ENCODE measurements around the gene KNSTRN.

Gene KNSTRN

DNA sequence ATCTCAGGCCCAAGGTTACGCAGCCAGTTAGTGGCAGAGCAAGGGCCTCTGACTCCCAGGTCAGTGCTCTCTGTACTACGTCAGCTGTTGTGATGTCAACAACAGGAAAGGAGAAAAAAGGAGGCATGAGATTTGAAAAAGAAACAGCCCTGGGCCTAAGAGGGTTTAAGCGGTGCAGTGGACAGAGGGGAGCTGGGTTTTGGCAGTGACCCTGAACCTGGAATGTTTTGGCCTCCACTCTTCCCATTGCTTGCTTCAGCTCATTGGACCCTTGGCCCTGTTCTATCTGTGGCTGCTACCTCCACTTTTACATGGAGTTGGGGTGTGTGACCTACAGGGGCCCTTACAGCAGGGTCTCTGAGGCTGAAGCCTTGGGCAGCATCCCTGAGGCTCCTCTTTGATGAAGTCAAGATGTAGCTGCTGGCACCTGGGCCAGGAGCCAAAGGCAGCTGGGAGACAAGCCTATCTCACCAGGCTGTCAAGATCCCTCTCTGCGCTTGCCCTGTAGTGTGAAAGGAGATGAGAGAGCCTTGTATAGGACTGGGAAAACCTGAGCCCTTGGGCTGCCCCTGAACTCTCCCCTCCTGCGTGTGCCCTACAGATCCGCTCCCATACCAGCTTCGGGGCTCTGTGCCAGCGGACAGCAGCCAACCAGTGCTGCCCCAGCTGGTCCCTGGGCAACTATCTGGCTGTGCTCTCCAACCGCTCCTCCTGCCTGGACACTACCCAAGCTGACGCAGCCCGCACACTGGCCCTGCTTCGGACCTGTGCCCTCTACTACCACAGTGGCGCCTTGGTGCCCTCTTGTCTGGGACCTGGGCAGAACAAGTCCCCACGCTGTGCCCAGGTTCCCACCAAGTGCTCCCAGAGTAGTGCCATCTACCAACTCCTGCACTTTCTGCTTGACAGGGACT, 15.8 kb upstream of the KNSTRN start:
- no peak for DNase-seq

DNA sequence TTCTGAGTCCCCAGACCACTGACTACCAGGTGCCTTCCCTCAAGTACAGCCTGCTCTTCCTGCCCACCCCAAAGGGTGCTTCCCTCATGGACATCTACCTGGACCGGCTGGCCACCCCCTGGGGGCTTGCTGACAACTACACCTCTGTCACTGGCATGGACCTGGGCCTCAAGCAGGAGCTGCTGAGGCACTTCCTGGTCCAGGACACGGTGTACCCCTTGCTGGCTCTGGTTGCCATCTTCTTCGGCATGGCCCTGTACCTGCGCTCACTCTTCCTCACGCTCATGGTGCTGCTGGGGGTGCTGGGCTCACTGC, 15.2 kb upstream of the KNSTRN start:
- DNase-seq: no peak

DNA sequence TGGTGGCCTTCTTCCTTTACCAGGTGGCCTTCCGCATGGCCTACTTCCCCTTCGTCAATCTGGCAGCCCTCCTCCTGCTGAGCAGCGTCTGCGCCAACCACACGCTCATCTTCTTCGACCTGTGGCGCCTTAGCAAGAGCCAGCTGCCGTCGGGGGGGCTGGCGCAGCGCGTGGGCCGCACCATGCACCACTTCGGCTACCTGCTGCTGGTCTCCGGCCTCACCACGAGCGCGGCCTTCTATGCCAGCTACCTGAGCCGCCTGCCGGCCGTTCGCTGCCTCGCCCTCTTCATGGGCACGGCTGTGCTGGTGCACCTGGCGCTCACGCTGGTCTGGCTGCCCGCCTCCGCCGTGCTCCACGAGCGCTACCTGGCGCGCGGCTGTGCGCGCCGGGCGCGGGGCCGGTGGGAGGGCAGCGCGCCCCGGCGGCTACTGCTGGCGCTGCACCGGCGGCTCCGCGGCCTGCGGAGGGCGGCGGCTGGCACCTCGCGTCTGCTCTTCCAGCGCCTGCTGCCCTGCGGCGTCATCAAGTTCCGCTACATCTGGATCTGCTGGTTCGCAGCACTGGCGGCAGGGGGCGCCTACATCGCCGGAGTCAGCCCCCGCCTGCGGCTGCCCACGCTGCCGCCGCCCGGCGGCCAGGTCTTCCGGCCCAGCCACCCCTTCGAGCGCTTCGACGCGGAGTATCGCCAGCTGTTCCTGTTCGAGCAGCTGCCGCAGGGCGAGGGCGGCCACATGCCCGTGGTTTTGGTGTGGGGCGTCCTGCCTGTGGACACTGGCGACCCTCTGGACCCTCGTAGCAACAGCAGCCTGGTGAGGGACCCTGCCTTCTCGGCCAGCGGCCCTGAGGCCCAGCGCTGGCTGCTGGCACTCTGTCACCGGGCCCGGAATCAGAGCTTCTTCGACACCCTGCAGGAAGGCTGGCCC, 14.6 kb upstream of the KNSTRN start:
- DNase-seq: peak; percentile 77 to 82

DNA sequence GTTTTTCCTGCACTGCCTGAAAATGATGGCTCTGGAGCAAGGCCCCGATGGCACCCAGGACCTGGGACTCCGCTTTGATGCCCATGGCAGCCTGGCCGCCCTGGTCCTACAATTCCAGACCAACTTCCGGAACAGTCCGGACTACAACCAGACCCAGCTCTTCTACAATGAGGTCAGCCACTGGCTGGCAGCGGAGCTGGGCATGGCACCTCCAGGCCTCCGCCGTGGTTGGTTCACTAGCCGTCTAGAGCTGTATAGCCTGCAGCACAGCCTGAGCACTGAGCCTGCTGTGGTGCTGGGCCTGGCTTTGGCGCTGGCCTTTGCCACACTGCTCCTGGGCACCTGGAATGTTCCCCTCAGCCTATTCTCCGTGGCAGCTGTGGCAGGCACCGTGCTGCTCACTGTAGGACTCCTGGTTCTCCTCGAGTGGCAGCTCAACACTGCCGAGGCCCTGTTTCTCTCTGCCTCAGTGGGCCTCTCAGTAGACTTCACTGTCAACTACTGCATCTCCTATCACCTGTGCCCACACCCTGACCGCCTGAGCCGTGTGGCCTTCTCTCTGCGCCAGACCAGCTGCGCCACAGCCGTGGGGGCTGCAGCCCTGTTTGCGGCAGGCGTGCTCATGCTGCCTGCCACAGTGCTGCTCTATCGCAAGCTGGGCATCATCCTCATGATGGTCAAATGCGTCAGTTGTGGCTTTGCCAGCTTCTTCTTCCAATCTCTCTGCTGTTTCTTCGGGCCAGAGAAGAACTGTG, 13.6 kb upstream of the KNSTRN start:
- DNase-seq: no peak

DNA sequence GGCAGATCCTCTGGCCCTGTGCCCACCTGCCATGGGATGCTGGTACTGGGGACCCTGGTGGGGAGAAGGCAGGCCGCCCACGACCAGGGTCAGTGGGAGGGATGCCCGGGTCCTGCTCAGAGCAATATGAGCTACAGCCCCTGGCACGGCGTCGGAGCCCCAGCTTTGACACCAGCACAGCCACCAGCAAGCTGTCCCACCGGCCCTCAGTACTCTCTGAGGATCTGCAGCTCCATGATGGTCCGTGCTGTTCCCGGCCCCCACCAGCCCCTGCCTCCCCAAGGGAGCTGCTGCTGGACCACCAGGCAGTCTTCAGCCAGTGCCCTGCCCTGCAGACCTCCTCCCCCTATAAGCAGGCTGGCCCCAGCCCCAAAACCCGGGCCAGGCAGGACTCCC, 13.0 kb upstream of the KNSTRN start:
- no peak for DNase-seq

DNA sequence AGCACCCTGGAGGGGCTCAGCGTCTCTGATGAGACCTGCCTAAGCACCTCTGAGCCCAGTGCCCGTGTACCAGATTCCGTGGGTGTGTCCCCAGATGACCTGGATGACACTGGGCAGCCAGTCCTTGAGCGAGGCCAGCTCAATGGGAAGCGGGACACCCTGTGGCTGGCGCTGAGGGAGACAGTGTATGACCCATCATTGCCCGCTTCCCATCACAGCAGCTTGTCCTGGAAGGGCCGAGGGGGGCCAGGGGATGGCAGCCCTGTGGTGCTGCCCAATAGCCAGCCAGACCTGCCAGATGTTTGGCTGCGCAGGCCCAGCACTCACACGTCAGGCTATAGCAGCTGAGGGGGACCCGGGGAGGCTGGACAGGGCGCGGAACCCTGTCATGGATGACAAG, 12.6 kb upstream of the KNSTRN start:
- DNase-seq: no peak

DNA sequence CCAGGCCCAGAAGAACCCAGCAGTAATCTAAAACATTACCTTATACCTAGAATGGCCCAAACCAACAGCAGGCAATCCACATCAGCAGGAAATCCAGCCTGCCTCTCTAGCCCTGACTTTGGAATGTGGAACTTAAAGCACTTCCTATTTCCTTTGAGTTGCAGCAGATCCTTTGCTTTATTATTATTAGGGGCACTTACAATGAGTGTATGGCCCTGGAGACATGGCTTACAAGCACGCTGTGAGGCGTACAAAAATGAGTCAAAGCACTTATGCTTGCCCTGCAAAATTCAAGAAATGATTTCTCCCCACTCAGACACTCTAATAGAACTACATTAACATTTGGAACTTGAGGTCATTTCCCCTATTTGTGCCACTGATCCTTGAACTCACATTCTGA, 9.5 kb upstream of the KNSTRN start:
- no peak for DNase-seq

DNA sequence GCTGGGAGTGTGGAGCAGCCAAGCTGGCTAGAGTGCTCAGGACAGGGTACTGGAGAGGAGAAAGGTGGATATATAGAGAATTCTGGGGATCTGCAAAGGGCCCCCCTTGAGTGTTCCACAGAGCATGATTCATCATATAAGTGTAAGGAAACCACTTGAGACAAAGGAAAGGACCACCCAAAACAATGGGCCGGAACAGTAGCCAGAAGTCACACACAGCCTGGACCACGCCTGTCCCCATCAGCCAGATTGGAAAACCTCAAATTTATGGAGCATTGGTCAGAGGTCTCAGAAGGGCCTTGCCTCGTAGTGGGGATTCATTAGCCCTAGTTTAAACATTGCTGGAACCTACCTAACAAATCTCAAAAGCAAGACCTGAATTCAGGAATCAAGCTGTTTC, 4.9 kb upstream of the KNSTRN start:
- no peak for DNase-seq

DNA sequence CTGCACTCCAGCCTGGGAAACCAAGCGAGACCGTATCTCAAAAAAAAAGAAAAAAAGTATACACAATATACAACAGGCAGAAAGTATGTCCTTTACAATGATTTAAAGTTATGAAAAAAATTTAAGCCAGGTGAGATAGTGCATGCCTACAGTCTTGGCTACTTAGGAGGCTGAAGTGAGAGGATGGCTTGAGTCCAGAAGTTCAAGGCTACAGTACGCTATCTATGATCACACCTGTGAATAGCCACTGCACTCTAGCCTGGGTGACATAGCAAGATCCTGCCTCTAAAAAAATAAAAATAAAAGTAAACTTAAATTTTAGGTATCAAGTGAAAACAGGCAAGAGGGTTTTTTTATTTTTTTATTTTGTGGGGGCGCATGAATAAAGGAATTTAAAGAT, 3.1 kb upstream of the KNSTRN start:
- DNase-seq: no peak

DNA sequence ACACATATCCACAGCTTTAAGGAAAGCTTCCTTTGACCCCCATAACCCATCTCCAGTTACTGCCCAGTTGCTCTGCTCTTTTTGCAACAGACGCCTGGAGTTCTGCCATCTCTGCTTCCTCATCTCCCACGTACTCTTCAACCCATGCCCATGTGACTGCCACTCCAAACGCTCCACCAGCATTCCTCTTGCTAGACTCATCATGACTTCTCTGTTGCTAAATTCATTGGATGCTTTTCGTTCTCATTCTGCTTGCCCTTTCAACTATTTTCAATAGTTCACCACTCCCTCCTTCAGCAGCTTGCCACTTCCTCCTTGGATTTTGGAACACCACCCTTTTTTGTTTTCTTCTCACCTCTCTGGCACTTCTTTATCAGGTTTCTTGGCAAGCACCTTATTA, 2.7 kb upstream of the KNSTRN start:
- DNase-seq: no peak

DNA sequence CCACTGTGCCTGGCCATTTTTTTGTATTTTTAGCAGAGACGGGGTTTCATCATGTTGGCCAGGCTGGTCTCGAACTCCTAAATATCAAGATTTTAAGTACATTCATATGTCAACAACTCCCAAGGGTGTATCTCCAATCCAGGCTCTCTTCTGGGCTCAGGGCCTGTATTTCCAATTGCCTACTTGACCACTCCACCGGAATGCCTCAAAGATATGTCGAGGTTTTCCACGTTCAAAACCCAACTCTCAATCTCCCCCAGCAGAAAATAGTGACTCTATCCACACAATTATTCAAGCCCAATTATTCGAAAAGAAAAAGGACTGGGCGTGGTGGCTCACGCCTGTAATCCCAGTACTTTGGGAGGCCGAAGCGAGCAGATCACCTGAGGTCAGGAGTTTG, 1.9 kb upstream of the KNSTRN start:
- no peak for DNase-seq

DNA sequence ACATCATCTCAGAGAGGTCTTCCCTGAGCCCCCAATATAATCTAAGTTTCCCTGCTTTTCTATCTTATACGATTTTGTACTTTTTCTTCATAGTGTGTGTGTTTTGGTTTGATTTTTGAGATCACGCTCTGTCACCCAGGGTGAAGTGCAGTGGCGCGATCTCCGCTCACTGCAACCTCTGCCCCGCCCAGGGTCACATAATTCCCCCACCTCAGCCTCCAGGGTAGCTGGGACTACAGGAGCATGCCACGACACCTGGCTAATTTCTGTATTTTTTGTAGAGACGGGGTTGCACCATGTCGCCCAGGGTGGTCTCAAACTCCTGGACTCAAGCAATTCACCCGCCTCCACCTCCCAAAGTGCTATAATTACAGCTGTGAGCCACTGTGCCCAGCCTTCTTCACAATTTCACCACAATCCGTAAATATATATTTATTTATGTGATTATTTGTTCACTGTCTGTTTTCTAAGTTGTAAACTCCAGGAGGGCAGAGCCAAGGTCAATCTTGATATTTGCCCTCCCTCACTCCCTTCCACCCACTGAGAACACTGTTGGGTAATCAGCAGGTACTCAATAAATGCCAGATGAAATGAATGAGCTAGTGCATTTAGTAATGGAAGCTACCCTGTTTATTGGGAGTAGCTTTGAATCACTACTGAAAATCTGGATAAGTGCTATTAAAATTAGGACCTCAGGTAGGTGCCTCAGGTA, 547 bp upstream of the KNSTRN start:
- DNase-seq: no peak

DNA sequence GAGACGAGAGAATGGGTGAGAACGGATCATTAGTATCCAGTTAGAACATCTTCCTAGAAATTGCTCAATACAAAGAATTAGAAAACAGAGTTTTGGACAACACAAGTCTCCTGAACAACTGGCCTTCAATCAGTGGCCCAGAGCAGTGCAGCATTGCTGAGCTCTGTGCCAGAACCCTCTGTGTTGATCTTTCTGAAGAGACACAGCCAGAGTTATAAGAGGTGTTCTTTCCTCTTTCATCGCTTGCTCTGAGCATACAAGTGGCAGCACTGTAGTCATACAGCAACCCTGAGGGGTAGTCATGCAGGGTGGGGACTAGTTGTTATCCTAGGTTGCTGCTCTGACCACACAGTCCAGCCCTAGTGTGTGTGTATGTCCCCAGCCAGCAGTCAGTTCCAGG, 4.0 kb downstream of the KNSTRN start:
- DNase-seq: no peak

DNA sequence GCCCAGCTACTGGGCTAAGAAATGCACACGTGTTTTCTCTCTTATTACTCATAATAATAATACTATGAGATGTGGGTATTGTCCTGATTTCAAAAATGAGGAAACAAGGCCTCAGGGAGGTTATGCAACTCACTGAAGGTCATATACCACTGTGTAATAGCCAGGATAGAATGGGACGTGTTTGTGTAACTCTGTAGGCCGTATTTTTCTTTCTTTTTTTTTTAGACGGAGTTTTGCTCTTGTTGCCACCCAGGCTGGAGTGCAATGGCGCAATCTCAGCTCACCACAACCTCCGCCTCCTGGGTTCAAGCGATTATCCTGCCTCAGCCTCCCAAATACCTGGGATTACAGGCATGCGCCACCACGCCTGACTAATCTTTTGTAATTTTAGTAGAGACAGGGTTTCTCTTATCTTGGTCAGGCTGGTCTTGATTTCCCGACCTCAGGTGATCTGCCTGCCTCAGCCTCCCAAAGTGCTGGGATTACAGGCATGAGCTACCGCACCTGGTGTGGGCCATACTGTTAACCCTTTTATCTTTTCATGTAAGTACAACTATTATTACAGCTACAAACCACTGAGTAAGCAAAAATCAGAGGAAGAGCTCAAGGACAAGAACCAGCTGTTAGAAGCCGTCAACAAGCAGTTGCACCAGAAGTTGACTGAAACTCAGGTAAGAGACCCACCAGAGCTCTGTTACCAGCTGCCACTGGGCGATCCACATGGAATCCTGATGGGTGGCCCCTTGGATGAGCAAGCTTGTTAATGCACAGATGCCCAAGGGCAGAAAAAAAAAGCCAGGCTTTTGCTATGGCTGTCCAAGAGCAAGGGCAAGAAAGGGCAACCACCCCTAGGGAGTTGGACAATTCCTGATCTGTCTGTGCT, 6.7 kb downstream of the KNSTRN start:
- DNase-seq: no peak

DNA sequence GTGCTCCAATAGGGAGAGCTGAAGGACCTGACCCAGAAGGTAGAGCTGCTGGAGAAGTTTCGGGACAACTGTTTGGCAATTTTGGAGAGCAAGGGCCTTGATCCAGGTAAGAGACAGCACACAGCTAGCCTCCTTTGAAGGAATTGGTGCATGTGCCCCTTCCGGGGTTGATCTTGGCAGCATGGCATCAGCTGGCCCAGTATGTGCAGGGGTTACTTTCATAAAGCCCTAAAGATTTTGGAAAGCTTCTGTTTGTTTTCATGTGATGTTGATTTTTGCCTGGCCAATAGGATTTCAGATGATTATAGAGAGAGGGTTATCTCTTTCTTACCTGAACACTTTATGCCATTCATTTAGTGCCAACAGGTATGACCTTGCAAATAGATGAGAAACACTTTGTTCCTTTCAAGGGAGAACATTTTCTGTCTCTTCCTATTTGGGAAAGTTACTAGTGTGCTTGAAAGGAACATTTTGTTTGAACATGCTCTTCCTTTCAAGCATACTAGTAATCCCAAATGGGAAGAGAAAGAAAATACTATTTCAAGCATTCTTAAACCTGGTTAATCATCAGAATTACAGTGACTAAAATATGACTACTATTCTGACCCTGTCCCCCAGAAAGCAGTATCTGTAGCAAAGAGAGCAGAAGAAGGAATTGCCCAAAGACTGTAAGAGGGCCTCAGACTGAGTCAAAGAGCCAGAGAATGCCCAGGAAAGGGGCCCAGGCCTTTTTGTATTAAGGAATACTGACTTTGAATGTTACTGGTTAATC, 7.5 kb downstream of the KNSTRN start:
- DNase-seq: no peak

DNA sequence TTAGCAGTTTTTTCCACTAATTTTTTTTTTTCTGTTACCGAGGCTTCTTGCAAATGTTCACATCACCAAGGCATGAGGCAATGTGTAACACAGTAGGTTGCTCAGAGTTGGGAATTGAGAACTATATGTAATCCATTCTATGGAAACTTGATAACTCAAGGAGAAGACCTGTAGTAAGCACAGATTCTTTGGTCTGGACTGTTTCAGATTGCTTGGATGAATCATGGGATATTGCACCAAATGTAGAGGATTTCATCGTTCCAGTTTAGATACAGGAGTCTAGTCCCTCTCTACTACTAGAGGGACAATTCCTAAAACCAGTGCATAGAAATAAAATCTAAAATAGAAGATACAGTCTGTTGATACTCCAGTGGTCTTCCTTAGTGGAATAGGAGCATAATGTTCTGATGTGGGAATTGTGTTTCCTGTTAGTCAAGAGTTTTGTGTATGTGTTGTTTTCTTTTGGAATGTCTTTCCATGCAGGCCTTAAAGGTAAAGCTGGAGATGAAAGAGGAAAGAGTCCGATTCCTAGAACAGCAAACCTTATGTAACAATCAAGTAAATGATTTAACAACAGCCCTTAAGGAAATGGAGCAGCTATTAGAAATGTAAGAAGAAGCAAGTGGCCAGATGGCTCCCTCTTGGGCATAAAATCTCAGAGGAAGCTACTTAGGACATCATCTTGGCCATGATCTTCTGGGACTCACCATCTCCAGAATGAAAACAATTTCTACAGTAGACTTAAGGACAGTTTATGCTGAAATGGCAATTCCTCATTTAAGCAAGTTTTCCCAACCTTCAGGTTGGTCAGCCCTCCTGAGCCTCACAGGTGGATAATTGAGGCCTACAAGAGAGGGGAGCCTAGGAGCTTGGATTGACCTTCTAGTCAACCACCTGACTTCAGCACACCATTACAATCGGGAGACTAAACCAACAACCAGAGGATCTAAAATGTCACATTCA, 10.7 kb downstream of the KNSTRN start:
- no peak for DNase-seq

DNA sequence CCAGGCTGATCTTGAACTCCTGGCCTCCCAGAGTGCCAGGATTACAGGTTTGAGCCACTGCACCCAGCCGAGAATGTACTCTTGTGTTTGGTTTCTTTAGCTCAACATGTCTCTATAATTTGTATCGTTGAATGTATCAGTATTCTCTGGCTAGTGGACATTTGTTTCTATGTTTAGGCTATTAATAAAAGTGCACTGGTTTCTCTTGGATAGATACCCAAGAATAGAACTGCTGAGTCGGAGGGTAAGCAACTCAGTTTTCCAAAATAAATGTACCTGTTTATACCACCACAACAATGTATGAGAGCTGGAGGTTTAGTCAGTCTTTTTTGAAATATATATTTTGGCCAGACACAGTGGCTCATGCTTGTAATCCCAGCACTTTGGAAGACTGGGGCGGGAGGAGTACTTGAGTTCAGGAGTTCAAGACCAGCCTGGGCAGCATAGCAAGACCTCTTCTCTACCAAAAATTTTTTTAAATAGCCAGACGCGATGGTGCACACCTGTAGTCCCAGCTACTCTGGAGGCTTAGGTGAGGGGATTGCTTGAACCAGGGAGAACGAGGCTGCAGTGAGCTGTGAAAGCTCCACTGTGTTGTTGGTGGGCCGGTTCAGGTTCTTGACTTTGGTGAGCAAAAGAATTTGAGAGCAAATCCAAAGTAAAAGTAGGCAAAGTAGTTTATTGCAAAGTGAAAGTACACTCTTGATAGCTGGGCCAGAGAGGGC, 15.3 kb downstream of the KNSTRN start:
- DNase-seq: no peak

DNA sequence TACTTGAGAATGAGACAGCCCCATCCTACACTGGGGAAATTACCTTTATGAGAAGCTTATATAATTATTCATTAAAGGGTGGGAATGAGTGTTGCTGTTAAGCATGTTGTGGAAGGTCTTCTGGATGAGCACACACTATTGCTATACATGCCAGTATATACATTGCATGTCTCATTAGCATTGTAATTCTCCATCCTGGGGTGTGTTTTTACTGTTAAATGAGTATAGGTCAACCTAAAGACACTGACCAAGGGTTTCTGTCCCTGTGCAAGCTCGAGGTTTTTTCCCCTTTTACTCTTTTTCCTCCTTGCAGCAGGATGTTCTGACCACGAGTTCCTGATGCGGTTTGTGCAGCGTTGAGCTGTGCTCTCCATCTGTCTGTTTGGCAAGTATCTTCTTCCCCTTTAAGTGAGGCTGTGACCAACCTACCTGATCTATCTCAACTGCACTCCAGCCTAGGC, 15.9 kb downstream of the KNSTRN start:
- DNase-seq: no peak

DNA sequence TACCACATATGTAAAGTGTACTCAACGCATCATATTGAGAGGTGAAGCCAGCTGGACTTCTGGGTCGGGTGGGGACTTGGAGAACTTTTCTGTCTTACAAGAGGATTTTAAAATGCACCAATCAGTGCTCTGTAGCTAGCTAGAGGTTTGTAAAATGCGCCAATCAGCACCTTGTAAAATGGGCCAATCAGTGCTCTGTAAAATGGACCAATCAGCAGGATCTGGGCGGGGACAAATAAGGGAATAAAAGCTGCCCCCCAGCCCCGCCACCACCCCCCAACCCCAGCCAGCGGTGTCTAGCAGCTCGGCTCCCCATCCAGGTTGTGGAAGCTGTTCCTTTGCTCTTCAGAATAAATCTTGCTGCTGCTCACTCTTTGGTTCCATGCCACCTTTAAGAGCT, 16.8 kb downstream of the KNSTRN start:
- DNase-seq: no peak

Data from stimulated activated CD4-positive, alpha-beta T cell treated with anti-CD3 and anti-CD28 coated beads, Interleukin-2, amount 100 ng/mL, for 48 hours (primary cell).